ENCODE measurements around the gene CIAPIN1.

The CIAPIN1 gene

DNA sequence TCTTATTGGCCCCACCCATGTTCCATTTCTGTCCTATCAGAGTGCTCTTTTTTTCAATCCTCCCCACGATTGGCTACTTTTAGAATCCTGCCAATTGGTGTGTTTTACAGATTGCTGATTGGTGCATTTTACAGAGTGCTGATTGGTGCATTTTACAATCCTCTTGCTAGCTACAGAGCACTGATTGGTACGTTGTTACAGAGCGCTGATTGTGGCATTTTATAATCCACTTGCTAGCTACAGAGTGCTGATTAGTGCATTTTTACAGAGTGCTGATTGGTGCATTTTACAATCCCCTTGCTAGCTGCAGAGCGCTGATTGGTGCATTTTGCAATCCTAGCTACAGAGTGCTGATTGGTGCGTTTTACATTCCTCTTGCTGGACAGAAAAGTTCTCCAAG, 52.2 kb downstream of the CIAPIN1 start:
- H3K27ac ChIP-seq (replicated peaks): no peak overlapping the region
- TF ChIP-seq SPI1 (IDR thresholded peaks at IDR 0.05; ENCODE audit: borderline replicate concordance, low read depth): no peak
- TF ChIP-seq, protein P1, sequence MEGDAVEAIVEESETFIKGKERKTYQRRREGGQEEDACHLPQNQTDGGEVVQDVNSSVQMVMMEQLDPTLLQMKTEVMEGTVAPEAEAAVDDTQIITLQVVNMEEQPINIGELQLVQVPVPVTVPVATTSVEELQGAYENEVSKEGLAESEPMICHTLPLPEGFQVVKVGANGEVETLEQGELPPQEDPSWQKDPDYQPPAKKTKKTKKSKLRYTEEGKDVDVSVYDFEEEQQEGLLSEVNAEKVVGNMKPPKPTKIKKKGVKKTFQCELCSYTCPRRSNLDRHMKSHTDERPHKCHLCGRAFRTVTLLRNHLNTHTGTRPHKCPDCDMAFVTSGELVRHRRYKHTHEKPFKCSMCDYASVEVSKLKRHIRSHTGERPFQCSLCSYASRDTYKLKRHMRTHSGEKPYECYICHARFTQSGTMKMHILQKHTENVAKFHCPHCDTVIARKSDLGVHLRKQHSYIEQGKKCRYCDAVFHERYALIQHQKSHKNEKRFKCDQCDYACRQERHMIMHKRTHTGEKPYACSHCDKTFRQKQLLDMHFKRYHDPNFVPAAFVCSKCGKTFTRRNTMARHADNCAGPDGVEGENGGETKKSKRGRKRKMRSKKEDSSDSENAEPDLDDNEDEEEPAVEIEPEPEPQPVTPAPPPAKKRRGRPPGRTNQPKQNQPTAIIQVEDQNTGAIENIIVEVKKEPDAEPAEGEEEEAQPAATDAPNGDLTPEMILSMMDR (IDR thresholded peaks at IDR 0.05; ENCODE audit: insufficient read depth, low read length): no peak
- DNase-seq (ENCODE audit: low read depth in 1 of 2, low spot score in 1 of 2): no peak
- H3K27me3 ChIP-seq (ENCODE audit: insufficient read depth, poor library complexity, severe bottlenecking): no peaks in the 10 kb centered on the region
- H3K4me3 ChIP-seq (replicated peaks; ENCODE audit: insufficient read depth, low read length): no peak overlapping the region

GRCh38 chr16:57394444-57394843, 52.7 kb downstream of the CIAPIN1 start:
- DNase-seq (ENCODE audit: low read depth in 1 of 2, low spot score in 1 of 2): no peak
- Histone ChIP-seq H3K27me3 (ENCODE audit: insufficient read depth, poor library complexity, severe bottlenecking) (no peaks in the 10 kb centered on the region), H3K4me3 (replicated peaks; ENCODE audit: insufficient read depth, low read length) (no peak overlapping the region), H3K27ac (replicated peaks) (no peak overlapping the region)
- no peak for TF ChIP-seq GABPA (IDR thresholded peaks at IDR 0.05; ENCODE audit: low read depth)
- TF ChIP-seq REST (IDR thresholded peaks at IDR 0.05; ENCODE audit: insufficient replicate concordance, low read depth): no peak
- no peak for TF ChIP-seq SPI1 (IDR thresholded peaks at IDR 0.05; ENCODE audit: borderline replicate concordance, low read depth)
- TF ChIP-seq, protein P1 (IDR thresholded peaks at IDR 0.05; ENCODE audit: insufficient read depth, low read length): no peak
- no peak for TF ChIP-seq POLR2AphosphoS5 (IDR thresholded peaks at IDR 0.05; ENCODE audit: low read depth)

DNA sequence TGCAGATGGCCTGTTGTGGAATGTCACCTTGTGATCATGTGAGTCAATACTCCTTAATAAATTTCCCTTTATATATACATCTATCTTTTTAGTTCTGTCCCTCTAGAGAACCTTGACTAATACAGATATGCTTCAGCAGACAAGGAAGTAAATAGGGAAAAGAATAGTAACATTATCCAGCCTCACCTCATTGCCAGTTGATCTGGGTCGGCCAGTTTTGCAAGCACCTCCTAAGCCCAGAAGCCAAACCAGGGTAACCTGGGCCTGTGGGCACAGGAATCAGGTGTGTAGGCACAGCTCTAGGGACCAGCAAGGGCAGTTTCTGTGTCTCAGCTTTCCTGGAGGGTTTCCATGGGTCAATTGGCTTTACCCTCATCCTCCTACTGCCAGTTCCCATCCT, 54.5 kb downstream of the CIAPIN1 start:
- no peak overlapping the region for H3K4me3 ChIP-seq (replicated peaks; ENCODE audit: insufficient read depth, low read length)
- TF ChIP-seq REST (IDR thresholded peaks at IDR 0.05; ENCODE audit: insufficient replicate concordance, low read depth): no peak
- no peak for TF ChIP-seq GABPA (IDR thresholded peaks at IDR 0.05; ENCODE audit: low read depth)
- TF ChIP-seq, protein P1 (IDR thresholded peaks at IDR 0.05; ENCODE audit: insufficient read depth, low read length): no peak
- no peak for TF ChIP-seq SPI1 (IDR thresholded peaks at IDR 0.05; ENCODE audit: borderline replicate concordance, low read depth)
- TF ChIP-seq POLR2AphosphoS5 (IDR thresholded peaks at IDR 0.05; ENCODE audit: low read depth): no peak
- H3K27me3 ChIP-seq (ENCODE audit: insufficient read depth, poor library complexity, severe bottlenecking): no peaks in the 10 kb centered on the region
- DNase-seq (ENCODE audit: low read depth in 1 of 2, low spot score in 1 of 2): no peak
- no peak overlapping the region for H3K27ac ChIP-seq (replicated peaks)

- no peak for DNase-seq (ENCODE audit: low read depth in 1 of 2, low spot score in 1 of 2)
- TF ChIP-seq GABPA (IDR thresholded peaks at IDR 0.05; ENCODE audit: low read depth) (no peak), REST (IDR thresholded peaks at IDR 0.05; ENCODE audit: insufficient replicate concordance, low read depth) (peak; percentile 64)
- Histone ChIP-seq H3K27me3 (ENCODE audit: insufficient read depth, poor library complexity, severe bottlenecking) (no peaks in the 10 kb centered on the region), H3K27ac (replicated peaks) (no peak overlapping the region), H3K4me3 (replicated peaks; ENCODE audit: insufficient read depth, low read length) (no peak overlapping the region)
Observed at GRCh38 chr16:57391708-57392107, 55.5 kb downstream of the CIAPIN1 start.
